CD1c-positive myeloid dendritic cell (primary cell): ENCODE results near the gene FBXO42.
"Not testable (repeated sequence)": the region's sequence is repeated elsewhere in the genome, so short reads cannot be mapped to it uniquely, and the experiment has no call there.

ENCODE experiments used
- DNase-seq: peaks from one replicate; pipeline ENCODE4 v3.0.0-alpha.2; 2016; ENCODE audit errors: extremely low spot score

The FBXO42 gene

DNA sequence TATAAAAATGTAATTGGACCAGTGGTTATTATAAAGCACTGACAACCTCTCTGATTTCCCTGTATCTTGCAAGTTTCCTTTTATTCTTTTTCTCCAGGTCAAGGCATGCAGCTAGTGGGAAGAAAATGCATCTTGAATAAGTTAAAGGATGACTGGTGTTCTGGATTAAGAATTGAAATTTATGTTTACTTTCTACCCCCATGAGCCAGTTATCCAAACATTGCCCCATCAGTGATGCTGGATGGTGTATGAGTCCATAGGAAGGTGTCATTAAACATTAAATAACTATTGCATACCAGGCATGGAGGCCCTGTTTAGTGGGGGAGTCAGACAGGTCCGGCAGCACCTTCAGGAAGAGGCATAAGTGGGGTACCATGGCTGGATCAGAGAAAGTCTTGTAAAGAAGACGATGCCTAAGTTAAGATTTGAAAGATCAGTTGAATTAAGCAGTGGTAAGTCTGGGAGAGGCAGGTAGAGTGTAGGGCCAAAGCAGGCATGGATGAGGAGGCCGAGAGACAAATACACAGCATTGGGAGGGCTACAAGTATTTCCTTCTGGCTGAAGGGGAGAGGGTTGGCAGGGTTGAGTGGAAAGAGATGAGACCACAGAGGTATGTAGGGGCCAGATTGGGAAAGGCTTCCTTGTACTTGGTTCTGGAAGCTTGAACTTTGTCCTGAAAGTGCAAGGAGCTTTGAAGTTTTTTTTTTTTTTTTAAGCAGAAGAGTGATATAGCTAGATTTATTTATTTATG is 20.4 kb upstream of the FBXO42 start:
- no peak for DNase-seq

DNA sequence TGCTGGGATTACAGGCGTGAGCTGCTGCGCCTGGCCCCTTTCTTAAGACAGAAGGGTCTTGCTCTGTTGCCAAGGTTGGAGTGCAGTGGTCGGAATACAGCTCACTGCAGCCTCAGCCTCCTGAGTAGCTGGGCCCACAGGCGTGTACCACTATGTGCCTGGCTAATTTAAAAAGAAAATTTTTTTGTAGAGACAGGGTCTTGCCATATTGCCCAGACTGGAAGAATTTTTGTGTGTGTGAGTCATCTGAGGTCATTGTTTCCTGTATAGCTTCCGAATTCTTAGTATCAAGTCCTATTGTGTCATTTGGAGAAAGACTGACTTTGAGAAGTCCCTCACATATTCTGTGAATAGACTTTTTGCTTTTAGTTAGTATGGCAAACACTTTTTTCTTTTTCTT is 19.4 kb upstream of the FBXO42 start:
- peak; percentile 76 for DNase-seq

DNA sequence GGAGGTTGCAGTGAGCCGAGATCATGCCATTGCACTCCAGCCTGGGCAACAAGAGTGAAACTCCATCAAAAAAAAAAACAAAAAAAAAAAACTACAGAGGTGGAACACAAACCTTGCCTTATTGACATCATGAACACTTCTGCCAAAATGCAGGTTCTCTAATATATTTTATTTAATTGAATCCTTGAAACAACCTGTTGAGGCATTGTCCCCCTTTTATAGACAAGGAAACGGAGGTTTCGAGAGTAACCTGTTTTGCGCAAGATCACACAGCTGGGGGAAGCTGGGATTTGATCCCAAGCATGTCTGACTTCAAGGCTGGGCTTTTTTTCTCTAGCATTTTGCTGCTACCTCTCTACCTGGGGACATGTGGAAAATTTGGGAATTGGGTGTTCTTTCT is 17.5 kb upstream of the FBXO42 start:
- DNase-seq = no peak

GRCh38 chr1:16367968-16368890 is 15.9 kb upstream of the FBXO42 start:
- peak; percentile 26 for DNase-seq

DNA sequence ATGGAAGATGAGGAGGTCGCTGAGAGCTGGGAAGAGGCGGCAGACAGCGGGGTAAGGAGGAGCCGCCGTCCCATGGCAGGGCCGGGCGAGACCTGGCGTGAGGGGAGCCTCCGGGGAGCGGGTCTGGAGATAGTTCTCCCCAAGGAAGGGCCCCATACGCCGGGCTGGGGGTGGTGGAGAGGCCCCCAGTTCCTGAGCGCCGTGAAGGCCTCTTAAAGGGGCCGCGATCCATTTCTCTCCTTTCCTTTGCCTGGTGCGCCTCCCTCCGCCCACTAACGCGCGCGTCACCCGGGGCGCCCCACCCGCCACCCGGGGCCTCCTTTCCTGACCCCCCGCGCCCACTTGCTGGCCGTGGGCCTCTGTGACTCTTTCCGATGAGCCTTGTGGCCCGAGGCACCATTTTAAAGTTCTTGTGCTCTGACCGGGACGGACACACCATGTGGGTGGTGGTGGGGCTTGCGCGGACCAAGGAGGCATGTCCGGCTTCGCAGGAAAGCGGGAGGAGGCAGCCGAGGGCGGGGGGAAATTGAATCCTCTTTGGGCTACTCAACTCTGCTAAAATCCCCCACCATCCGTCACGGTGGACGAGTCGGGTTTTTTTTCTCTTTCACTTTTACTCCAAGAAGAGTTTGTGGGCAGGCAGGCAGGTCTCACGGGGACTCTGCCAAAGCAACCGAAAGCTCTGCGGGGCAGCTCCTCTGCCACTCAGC is 15.1 kb upstream of the FBXO42 start:
- DNase-seq = peak; percentile 96

DNA sequence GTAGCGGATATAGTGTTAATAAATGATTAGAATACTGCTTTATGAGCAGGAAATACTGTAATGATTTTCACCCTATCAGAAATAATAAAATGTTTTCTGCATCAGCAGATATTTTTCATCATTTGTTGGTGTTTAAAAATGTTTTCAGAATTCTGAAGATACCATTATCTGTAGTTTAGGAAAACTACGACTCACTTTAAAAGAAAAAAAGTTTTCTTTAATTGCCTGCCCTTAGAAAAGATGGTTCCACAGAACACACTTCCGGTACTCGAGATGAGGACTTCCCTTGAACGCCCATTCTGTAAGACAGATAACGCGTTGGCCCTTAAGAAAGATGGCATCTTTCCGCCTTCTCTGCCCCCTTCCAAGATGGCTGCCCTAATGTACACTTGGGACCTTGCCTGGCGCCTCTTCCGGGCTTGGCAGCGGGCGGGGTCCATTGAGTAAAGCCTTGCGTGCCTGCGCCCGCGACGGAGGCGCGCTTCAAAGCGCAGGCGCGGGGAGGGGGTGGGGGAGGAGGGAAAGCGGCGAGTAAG is 14.5 kb upstream of the FBXO42 start, which contains the start of gene SZRD1:
SZRD1 (plus strand) TSS at position 521 of the 536 bp plus-strand sequence. CDS start 16 bp downstream, outside the sequence.
- DNase-seq = peak; percentile 99

GRCh38 chr1:16365146-16365498 is 12.8 kb upstream of the FBXO42 start:
- DNase-seq = peak; percentile 34

GRCh38 chr1:16356867-16357266 is 4.6 kb upstream of the FBXO42 start:
- no peak for DNase-seq

GRCh38 chr1:16354619-16355018 is 2.3 kb upstream of the FBXO42 start:
- no peak for DNase-seq

GRCh38 chr1:16352842-16353535 is 709 bp upstream of the FBXO42 start:
- peak; percentile 35 for DNase-seq

- DNase-seq = peak; percentile 43
These were observed 755 bp downstream of the FBXO42 start for GRCh38 chr1:16351456-16351993.

- peak; percentile 20 for DNase-seq
These were observed 2.4 kb downstream of the FBXO42 start for GRCh38 chr1:16349847-16350406.

- peak; percentile 89 for DNase-seq
These were observed 3.7 kb downstream of the FBXO42 start for GRCh38 chr1:16348414-16349182.

- DNase-seq = not testable (repeated sequence)
These were observed 9.0 kb downstream of the FBXO42 start for GRCh38 chr1:16343276-16343675.

DNA sequence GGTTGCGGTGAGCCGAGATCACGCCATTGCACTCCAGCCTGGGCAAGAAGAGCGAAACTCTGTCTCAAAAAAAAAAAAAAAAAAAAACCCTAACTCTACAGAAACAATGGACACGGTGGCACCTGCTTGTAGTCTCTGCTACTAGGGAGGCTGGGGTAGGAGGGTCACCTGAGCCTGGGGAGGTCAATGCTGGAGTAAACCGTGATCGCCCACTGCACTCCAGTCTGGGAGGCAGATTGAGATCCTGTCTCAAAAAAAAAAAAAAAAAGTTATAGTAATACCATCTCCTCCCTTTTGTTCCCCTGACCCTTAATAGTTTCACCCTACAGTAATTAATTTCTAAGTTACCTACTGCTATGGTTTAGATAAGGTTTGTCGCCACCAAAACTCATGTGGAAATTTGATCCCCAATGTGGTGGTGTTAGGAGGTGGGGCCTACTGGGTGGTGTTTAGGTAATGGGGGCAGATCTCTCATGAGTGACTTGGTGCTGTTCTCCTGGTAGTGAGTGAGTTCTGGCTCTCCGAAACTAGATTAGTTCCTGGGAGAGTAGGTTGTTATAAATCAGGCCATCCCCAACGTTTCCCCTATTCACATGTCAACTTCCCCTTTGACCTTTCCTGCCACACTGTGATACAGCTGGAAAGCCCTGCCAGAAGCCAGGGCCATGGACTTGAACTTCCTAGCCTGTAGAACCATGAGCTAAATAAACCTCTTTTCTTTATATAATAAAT is 9.8 kb downstream of the FBXO42 start:
- DNase-seq = peak; percentile 69

DNA sequence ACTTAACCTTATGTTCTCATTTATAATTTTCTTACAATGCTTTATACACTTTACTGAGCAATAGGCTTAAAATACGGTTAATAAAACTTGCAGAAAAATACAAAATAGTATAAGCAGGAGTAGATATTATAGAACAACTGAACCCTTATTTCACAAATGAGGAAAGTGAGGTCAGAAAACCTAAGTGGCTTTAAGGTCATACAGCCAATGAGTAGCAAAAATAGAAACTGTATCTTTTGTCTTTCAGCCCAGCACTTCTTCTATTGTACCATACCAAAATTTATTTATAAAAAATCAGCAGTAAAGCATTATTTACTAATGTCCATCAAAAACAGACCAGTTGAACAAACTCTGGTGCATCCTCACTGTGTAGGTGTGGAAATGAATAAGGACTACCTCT is 11.6 kb downstream of the FBXO42 start:
- DNase-seq = no peak

DNA sequence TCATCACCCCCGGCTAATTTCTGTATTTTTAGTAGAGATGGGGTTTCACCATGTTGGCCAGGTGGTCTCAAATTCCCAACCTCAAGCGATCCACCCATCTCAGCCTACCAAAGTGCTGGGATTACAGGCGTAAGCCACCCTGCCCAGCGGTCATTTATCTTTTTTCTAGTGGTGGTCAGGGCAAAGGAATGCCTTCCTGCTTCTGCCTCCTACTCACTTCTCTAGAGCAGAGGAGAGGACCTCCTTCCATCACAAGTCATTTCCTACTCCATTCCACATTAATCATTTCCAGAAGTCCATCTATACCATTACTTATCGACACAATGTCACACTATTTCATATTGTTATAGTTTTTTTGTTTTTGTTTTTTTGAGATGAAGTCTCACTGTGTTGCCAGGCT is 13.3 kb downstream of the FBXO42 start:
- DNase-seq = no peak

DNA sequence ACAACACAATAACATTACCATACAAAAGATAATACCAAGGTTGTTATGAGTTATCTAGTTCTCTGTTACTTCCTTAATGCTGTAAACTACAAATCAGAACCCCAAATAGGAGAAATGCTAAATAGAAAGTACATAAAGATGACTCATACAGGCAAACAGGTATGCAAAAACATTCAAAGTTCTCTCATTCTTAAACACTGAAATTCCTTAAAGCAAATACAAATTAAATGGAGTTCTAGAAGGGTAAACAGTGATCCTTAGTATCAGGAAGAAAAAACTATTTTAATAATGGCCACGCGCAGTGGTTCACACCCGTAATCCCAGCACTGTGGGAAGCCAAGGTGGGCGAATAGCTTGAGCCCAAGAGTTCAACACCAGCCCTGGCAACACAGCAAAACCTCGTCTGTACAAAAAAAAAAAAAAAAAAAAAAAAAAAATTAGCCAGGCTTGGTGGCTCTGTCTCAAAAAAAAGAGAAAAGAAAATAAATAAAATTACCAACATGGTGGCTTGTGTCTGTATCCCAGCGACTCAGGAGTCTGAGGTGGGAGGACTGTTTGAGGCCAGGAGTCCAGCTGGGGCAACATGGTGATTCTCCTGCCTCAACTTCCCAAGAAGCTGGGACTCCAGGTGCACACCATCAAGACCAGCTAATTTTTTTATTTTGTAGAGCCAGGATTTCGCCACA is 17.5 kb downstream of the FBXO42 start:
- DNase-seq = no peak
